HG02571 (cell line): ENCODE measurements around the gene ZG16.
A peak's percentile ranks its signal among the peaks of the same experiment; 100 is the strongest.

Experiments used
- ATAC-seq: cut with Tn5 transposase; IDR thresholded peaks from one replicate; pipeline ENCODE4 v1.9.1; 2021; ENCODE audit warnings: mild to moderate bottlenecking, moderate library complexity; ENCODE audit not compliant: unreplicated experiment

Gene ZG16

GRCh38 chr16:29820271-29820701 lies 42.2 kb downstream of the ZG16 start, which contains the start of gene MVP:
MVP (plus strand) TSS chr16:29820462; CDS start chr16:29830550, 10,088 bp downstream.
- ATAC-seq: no peak

DNA sequence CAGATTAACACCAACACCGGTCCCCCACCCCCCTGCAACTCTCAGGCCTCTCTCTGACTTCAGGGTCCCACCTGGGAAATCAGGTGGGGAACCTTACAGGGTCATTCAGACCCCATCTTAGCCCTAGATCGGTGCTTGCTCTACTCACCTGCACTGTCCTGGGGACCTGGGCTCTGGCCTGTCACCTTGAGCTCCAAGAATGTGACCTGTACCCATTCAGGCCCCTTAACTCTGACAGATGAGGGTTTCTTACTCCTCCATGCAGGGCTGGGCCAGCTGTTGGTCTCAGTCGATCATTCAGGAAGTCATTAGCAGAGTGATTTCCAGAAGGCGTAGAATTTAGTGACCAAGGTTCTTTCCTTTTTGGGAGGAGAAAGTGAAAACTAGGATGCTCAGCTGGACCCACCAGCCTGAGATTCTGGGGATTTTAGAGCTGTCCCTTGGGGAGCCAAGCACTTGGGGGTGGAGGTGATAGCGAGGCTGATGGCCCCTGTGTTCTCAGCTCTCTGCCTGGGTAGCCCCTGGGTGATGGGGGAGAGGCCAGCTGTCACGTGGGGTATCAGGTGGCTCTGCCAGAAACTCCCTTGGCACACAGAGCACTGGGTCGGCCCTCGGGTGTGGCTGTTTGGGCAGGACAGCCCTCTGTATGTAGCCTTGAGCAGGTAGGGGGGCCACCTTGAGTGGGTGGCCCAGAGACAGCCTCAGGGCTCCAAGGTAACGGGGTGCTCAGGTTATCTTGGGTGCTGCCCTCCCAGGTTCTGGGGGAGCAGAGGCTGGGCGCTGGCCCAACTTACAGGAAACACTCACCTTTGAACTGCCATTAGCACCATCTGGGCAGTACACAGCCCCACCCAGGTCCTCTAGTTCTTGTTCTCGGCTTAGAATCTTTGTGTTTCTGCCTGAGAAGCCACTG lies 42.9 kb downstream of the ZG16 start:
- peak; percentile 54 for ATAC-seq

DNA sequence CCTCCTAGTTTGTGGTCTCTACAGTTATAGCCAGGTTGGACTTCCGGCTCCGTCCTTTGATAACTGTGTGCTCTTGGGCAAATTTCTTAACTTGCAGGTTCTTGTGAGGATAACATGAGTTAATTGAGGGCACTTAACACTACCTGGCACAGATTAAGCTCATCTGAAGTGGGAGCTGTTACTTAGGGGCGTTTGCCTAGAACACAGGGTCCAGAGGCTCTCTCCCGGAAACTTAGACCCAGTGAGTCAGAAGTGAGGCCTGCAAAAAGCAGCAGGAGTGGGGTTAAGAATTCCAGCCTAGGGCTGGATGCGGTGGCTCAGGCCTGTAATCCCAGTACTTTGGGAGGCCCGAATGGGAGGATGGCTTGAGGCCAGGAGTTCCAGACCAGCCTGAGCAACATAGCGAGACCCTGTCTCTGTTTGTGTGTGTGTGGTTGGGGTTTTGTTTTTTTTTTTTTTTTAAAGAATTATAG lies 43.6 kb downstream of the ZG16 start:
- ATAC-seq: no peak

- ATAC-seq: no peak
Measured at GRCh38 chr16:29824589-29825144, 46.6 kb downstream of the ZG16 start.

GRCh38 chr16:29825145-29826044 lies 47.3 kb downstream of the ZG16 start:
- ATAC-seq: no peak

- ATAC-seq: no peak
Measured at GRCh38 chr16:29826342-29826695, 48.3 kb downstream of the ZG16 start.

DNA sequence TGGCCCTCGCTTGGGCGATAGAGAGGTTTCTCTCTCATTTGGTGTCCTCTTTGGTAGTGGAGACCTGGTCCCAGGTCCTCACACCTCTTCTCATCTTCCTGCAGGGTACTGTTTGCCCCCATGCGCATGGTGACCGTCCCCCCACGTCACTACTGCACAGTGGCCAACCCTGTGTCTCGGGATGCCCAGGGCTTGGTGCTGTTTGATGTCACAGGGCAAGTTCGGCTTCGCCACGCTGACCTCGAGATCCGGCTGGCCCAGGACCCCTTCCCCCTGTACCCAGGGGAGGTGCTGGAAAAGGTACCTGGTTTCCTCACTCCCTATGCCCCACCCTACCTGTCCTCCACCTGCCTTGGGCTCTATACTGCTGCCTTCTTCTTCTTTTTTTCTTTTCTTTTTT lies 52.7 kb downstream of the ZG16 start:
- no peak for ATAC-seq

- no peak for ATAC-seq
Measured at GRCh38 chr16:29831490-29831889, 53.4 kb downstream of the ZG16 start.
